ENCODE results near the gene PALM3.
"Not testable (repeated sequence)": the region's sequence is repeated elsewhere in the genome, so short reads cannot be mapped to it uniquely, and the experiment has no call there.

The PALM3 gene

DNA sequence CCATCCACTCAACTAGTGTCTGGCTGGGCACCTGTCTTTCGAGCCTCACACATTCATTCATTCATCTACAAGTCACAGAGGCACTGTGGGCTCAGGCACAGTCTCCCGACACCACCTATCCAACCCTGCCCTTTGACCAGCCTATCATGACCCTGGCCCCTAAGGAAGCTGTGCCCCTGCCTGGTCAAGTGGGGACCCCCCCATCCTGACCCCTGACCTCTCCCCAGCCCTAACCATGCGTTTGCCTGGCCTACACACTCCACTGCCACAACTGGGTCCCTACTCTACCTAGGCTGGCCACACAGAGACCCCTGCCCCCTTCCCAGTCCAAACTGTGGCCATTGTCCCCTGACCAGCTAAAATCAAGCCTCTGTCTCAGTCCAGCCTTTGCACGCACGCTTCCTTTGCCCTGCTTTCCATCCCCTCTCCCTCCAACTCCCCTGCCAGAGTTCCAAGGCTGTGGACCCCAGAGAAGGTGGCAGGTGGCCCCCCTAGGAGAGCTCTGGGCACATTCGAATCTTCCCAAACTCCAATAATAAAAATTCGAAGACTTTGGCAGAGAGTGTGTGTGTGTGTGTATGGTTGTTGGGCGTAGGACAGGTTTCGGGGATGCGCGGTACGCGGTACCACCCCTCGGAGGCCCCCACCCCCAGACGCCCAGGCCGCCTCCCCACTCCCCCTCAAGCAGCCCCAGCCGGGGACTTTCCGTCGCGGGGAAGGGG, 30.7 kb downstream of the PALM3 start:
- no peak for DNase-seq (ENCODE audit: low read depth in 2 of 2)

DNA sequence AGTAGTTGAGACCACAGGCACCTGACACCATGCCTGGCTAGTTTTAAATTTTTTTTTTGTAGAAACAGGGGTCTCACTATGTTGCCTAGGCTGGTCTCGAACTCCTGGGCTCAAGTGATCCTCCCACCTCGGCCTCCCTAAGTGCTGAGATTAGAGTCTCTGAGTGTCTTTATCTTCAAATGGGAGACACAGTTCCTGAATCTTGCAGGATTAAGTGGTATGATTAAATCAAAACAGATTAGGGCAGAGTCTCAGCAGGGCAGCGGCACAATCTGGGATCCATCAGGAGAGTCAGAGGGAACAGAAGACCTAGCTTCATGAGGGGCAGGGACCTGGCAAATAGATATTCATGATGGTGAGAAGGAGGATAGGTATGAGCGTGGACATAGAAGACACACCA, 33.0 kb downstream of the PALM3 start:
- DNase-seq (ENCODE audit: low read depth in 2 of 2) = no peak

DNA sequence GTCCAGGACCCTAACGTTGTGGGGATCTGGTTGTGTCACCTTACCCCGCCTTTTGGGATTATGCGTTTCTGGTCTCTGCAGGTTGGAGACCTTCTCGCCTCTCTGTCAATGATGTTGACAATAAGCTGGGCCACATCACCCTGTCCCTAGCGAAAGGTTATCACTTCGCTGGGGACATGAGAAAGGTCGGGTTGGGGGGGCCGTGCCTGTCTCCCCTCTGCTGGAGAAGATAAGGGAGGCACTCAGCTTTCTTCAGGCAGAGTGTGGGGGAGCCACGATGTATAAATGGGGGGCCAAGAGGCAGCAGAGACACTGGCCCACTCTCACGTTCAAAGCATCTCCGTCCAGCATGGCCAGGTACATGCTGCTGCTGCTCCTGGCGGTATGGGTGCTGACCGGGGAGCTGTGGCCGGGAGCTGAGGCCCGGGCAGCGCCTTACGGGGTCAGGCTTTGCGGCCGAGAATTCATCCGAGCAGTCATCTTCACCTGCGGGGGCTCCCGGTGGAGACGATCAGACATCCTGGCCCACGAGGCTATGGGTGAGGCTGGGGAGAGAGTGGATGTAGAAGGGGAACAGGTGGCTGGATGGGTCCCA, 33.9 kb downstream of the PALM3 start, which contains the start of gene RLN3:
TSS of gene RLN3 (plus strand) at position 293 of the 595 bp plus-strand sequence. CDS start at position 350, 57 bp downstream.
- no peak for DNase-seq (ENCODE audit: low read depth in 2 of 2)

DNA sequence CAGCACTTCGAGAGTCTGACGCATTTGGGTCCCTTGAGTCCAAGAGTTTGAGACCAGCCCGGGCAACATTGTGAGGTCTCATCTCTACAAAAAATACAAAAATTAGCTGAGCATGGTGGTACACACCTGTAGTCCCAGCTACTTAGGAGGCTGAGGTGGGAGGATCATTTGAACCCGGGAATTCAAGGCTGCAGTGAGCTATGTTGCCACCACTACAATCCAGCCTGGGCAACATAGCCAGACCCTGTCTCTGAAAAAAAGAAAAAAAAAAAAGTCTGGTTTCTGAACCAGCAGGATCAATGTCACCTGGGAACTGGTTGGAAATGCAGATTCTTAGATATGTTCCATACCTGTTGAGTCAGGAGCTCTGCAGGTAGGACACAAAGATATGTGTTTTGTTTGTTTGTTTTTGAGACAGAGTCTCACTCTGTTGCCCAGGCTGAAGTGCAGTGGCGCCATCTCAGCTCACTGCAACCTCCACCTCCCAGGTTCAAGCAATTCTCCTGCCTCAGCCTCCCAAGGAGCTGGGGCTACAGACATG, 35.2 kb downstream of the PALM3 start:
- DNase-seq (ENCODE audit: low read depth in 2 of 2) = not testable (repeated sequence)

DNA sequence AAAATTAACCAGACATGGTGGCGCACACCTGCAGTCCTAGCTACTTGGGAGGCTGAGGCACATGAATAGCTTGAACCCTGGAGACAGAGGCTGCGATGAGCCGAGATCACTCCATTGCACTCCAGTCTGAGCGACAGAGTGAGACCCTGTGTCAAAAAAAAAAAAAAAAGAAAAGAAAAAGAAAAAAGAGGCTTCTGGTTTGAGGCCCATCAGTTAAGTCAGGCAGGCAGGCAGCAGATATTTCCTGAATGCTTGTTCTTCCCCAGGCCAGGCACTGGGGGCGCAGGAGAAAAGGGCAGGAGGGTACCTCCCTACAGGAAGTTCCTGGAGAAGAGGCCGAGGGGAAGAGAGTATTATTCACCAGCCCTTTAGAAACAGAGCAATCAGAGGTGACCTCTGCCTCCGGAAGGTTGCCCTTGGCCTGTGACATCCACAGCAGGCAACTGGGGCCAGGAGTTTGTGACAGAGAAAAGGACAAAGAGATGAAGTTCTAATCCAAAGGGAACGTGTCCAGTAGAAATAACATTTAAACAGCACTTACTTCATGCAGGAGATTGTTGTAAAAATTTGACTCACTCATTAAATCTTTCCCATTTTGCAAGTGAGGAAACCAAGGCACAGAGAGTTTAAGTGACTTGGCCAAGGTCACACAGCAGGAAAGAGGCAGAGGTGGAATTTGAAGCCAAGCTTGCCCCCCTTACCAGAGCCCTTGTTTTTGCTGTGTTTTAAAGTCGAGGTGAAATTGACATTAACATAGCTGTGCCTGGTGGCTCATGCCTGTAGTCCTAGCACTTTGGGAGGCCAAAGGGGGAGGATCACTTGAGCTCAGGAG, 38.3 kb downstream of the PALM3 start:
- DNase-seq (ENCODE audit: low read depth in 2 of 2) = no peak

GRCh38 chr19:14022469-14022868, 39.4 kb downstream of the PALM3 start:
- no peak for DNase-seq (ENCODE audit: low read depth in 2 of 2)

GRCh38 chr19:14021474-14021873, 40.4 kb downstream of the PALM3 start:
- DNase-seq (ENCODE audit: low read depth in 2 of 2) = no peak

DNA sequence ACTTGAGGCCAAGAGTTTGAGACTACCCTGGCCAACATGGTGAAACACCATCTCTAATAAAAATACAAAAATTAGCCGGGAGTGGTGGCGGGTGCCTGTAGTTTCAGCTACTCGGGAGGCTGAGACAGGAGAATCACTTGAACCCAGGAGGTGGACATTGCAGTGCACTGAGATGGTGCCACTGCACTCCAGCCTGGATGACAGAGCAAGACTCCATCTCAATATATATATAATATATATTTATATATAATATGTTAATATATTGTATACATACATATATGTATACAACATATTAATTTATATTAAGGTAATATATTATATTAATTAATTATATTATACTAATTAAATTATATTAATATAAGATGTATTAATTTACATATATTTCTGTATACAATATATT, 42.1 kb downstream of the PALM3 start:
- not testable (repeated sequence) for DNase-seq (ENCODE audit: low read depth in 2 of 2)

- no peak for DNase-seq (ENCODE audit: low read depth in 2 of 2)
Observed at GRCh38 chr19:14019100-14019499, 42.8 kb downstream of the PALM3 start.

GRCh38 chr19:14015524-14016035, 46.3 kb downstream of the PALM3 start:
- no peak for DNase-seq (ENCODE audit: low read depth in 2 of 2)

DNA sequence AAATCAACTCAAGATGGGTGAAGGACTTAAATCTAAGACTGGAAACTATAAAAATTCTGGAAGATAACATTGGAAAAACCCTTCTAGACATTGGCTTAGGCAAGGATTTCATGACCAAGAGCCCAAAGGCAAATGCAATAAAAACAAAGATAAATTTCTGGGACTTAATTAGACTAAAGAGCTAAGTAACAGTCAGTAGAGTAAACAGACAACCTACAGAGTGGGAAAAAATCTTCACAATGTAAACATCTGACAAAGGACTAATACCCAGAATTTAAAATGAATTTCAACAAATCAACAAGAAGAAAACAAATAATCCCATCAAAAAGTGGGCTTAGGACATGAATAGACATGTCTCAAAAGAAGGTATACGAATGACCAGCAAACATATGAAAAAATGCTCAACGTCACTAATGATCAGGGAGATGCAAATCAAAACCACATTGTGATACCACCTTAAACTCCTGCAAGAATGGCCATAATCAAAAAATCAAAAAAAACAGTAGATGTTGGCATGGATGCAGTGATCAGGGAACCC, 49.4 kb downstream of the PALM3 start:
- DNase-seq (ENCODE audit: low read depth in 2 of 2) = no peak

GRCh38 chr19:14006766-14007562, 54.9 kb downstream of the PALM3 start:
- peak in 1 of 2 donors; percentile 72 for DNase-seq (ENCODE audit: low read depth in 2 of 2)

DNA sequence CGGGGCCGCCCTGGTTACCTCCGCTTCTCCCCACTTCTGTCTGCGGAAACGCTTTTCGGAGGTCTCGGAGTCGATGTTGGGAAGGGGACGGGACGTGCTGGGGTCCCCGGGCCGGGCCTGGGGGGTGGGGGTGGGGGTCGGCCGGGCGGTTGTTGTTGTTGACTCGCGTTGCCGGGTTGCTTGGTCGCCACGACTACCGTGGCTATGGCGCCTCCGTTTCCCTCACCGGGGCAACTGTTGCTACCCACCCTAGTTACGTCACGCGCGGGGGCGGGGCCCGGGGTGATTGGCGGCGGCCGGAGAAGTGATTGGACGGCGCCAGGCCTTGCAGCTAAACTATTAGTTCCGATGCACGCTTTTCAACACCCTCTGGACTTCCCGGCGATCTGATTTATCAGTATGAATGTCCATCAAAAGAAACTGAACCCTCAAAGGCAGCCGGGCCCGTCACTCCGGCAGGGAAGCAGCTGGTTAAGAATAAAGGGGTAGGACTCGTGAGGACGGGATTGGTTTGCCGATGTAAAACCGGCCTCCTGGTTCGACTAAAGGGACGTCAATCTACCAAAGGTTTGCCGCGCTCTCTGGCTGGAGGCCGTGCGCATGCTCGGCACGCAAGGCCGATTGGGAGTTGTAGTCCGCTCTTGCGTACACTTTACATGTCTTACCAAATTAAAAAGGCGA, 55.7 kb downstream of the PALM3 start, which contains the start of gene RFX1:
TSS of gene RFX1 (minus strand) at position 236 of the 681 bp plus-strand sequence. CDS start 12,477 bp downstream, outside the sequence.
- peak; percentile 100 for DNase-seq (ENCODE audit: low read depth in 2 of 2)

- peak; percentile 88 to 89 for DNase-seq (ENCODE audit: low read depth in 2 of 2)
Observed at GRCh38 chr19:14005349-14006084, 56.4 kb downstream of the PALM3 start.

DNA sequence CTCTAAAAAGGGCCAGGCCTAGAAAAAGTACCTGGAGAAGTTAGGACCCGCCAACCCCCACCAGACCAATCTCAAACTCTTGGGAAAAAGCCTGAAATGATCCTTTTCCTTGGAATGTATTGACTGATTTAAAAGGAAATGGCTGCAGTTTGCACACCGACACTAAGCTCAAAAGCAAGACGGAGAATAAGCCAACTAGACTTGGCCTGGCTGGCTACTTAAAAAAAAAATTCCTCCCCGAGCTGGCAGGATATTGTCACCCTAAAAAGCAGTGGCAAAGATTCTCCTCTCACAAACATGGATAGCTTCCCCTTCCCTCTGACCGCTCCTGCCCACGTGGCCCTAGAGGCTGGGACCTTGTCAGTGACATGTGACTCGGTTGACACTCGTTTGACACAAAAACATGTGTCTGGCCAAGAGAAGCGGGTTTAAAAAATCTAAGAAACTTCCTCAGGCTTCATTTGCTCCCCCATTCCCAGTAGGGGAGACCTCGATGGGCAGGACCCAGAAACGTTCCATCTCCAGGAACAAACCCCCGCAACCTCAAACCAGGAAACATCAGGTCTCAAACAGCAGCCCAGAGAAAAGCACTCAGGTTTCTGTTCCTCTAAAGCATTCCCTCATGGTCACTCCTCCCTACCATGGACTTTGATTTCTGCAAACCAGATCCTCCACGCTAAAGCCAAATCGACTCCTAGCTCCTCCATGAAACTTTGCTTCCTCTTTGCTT, 57.1 kb downstream of the PALM3 start:
- no peak for DNase-seq (ENCODE audit: low read depth in 2 of 2)

Measured in stimulated activated CD4-positive, alpha-beta T cell treated with anti-CD3 and anti-CD28 coated beads, Interleukin-1b, Interleukin-23, amount 100 ng/mL, for 4 hours (primary cell).